ENCODE results near the gene PRSS27.
"Not testable (repeated sequence)": the region's sequence is repeated elsewhere in the genome, so short reads cannot be mapped to it uniquely, and the experiment has no call there.

The PRSS27 gene

GRCh38 chr16:2689968-2690801, 29.8 kb downstream of the PRSS27 start:
- TF ChIP-seq CTCF (IDR thresholded peaks at IDR 0.05; ENCODE audit: control insufficient read depth, insufficient read depth, low read depth, low read length, missing control alignments), result no peak
- DNase-seq (ENCODE audit: low read depth), result no peak
- H3K4me3 ChIP-seq (ENCODE audit: control insufficient read depth, low read depth, low read length), result no peak overlapping the region

GRCh38 chr16:2689422-2689821, 30.6 kb downstream of the PRSS27 start:
- not testable (repeated sequence) for DNase-seq (ENCODE audit: low read depth); H3K4me3 ChIP-seq (ENCODE audit: control insufficient read depth, low read depth, low read length)

GRCh38 chr16:2687531-2688308, 32.3 kb downstream of the PRSS27 start:
- DNase-seq (ENCODE audit: low read depth), result no peak
- TF ChIP-seq CTCF (IDR thresholded peaks at IDR 0.05; ENCODE audit: control insufficient read depth, insufficient read depth, low read depth, low read length, missing control alignments), result no peak
- no peak overlapping the region for H3K4me3 ChIP-seq (ENCODE audit: control insufficient read depth, low read depth, low read length)

GRCh38 chr16:2686912-2687507, 33.0 kb downstream of the PRSS27 start:
- H3K4me3 ChIP-seq (ENCODE audit: control insufficient read depth, low read depth, low read length), result no peak overlapping the region

GRCh38 chr16:2686075-2686474, 33.9 kb downstream of the PRSS27 start:
- not testable (repeated sequence) for DNase-seq (ENCODE audit: low read depth); H3K4me3 ChIP-seq (ENCODE audit: control insufficient read depth, low read depth, low read length)

More at GRCh38 chr16:2686912-2687507, 33.0 kb downstream of the PRSS27 start:
- no peak for DNase-seq (ENCODE audit: low read depth)
- no peak for TF ChIP-seq CTCF (IDR thresholded peaks at IDR 0.05; ENCODE audit: control insufficient read depth, insufficient read depth, low read depth, low read length, missing control alignments)

- H3K4me3 ChIP-seq (ENCODE audit: control insufficient read depth, low read depth, low read length), result peak overlapping the region; percentile 62
- DNase-seq (ENCODE audit: low read depth), result not testable (repeated sequence)
These were observed 37.0 kb downstream of the PRSS27 start for GRCh38 chr16:2683041-2683440.

GRCh38 chr16:2682209-2683021, 37.6 kb downstream of the PRSS27 start, which contains the start of gene KCTD5:
TSS of gene KCTD5 (plus strand) at chr16:2682523. CDS start at chr16:2682549, 26 bp downstream.
- H3K4me3 ChIP-seq (ENCODE audit: control insufficient read depth, low read depth, low read length), result peak within 1 kb of the TSS; percentile 62
- no peak for TF ChIP-seq CTCF (IDR thresholded peaks at IDR 0.05; ENCODE audit: control insufficient read depth, insufficient read depth, low read depth, low read length, missing control alignments)
- DNase-seq (ENCODE audit: low read depth), result peak; percentile 75

- DNase-seq (ENCODE audit: low read depth); H3K4me3 ChIP-seq (ENCODE audit: control insufficient read depth, low read depth, low read length): not testable (repeated sequence)
These were observed 39.7 kb downstream of the PRSS27 start for GRCh38 chr16:2680360-2680759.

- not testable (repeated sequence) for DNase-seq (ENCODE audit: low read depth); H3K4me3 ChIP-seq (ENCODE audit: control insufficient read depth, low read depth, low read length)
These were observed 40.1 kb downstream of the PRSS27 start for GRCh38 chr16:2679902-2680301.

- DNase-seq (ENCODE audit: low read depth); H3K4me3 ChIP-seq (ENCODE audit: control insufficient read depth, low read depth, low read length): not testable (repeated sequence)
These were observed 41.6 kb downstream of the PRSS27 start for GRCh38 chr16:2678206-2678965.

- H3K4me3 ChIP-seq (ENCODE audit: control insufficient read depth, low read depth, low read length), result not testable (repeated sequence)
These were observed 43.1 kb downstream of the PRSS27 start for GRCh38 chr16:2676937-2677336.

More at GRCh38 chr16:2676937-2677336, 43.1 kb downstream of the PRSS27 start:
- DNase-seq (ENCODE audit: low read depth), result not testable (repeated sequence)
